Activated T-helper 17 cell treated with anti-CD3 and anti-CD28 coated beads, Interleukin-2, amount 50 U/mL, for 72 hours (primary cell): Measurements from ENCODE around the gene CENPH. TPM values are rescaled to one million over a fixed set of nuclear protein-coding genes. Genes with fewer than 3 reads are reported as not detected.
"Not testable (repeated sequence)": the region's sequence is repeated elsewhere in the genome, so short reads cannot be mapped to it uniquely, and the experiment has no call there.

Experiments used
- ATAC-seq: fragments of 150-1000 bp; cut with Tn5 transposase; replicated peaks from 2 replicates; pipeline ENCODE4 v1.10.0; 2021; ENCODE audit warnings: mild to moderate bottlenecking, moderate library complexity
- H3K27ac Mint-ChIP-seq: one replicate; pipeline ENCODE4 v1.8.0; 2022; ENCODE audit warnings: mixed read lengths
- H3K27me3 Mint-ChIP-seq: one replicate; pipeline ENCODE4 v1.8.0; 2022; ENCODE audit warnings: mixed read lengths
- H3K36me3 Mint-ChIP-seq: one replicate; pipeline ENCODE4 v1.8.0; 2022; ENCODE audit warnings: low read depth, mild to moderate bottlenecking, mixed read lengths
- H3K4me1 Mint-ChIP-seq: one replicate; pipeline ENCODE4 v1.8.0; 2022; ENCODE audit warnings: mixed read lengths
- H3K4me3 Mint-ChIP-seq: one replicate; pipeline ENCODE4 v1.8.0; 2022; ENCODE audit warnings: mild to moderate bottlenecking, mixed read lengths
- H3K9me3 Mint-ChIP-seq: one replicate; pipeline ENCODE4 v1.8.0; 2022; ENCODE audit warnings: mixed read lengths
- total RNA-seq, 2 donors: library from RNA; stranded (reverse); gene quantifications; one replicate each; pipeline ENCODE4 v1.2.3, GENCODE V29; 2022

Gene CENPH
- total RNA-seq, 2 donors from 2014 or later = 36.0 to 49.4 TPM

- H3K27ac Mint-ChIP-seq = no peak overlapping the region
- peaks cover 6% of the 10 kb centered on the region for H3K4me1 Mint-ChIP-seq
- H3K4me3 Mint-ChIP-seq = no peak overlapping the region
- ATAC-seq = no peak
- no peaks in the 10 kb centered on the region for H3K27me3 Mint-ChIP-seq
- H3K9me3 Mint-ChIP-seq = no peaks in the 10 kb centered on the region
- H3K36me3 Mint-ChIP-seq = peaks cover 92% of the 10 kb centered on the region
Observed at GRCh38 chr5:69170969-69171368, 18.4 kb upstream of the CENPH start.

GRCh38 chr5:69181659-69182293 lies 7.6 kb upstream of the CENPH start:
- H3K4me3 Mint-ChIP-seq, H3K4me1 Mint-ChIP-seq, H3K27ac Mint-ChIP-seq, ATAC-seq, H3K27me3 Mint-ChIP-seq, H3K9me3 Mint-ChIP-seq: not testable (repeated sequence)
- H3K36me3 Mint-ChIP-seq = peaks cover 15% of the 10 kb centered on the region

GRCh38 chr5:69184621-69185020 lies 4.8 kb upstream of the CENPH start:
- Mint-ChIP-seq H3K9me3 (no peaks in the 10 kb centered on the region), H3K36me3 (no peaks in the 10 kb centered on the region), H3K27me3 (no peaks in the 10 kb centered on the region), H3K4me1 (no peaks in the 10 kb centered on the region), H3K27ac (no peak overlapping the region), H3K4me3 (no peak overlapping the region)
- ATAC-seq = no peak

GRCh38 chr5:69187342-69187741 lies 2.0 kb upstream of the CENPH start:
- no peaks in the 10 kb centered on the region for H3K9me3 Mint-ChIP-seq
- no peak overlapping the region for H3K27ac Mint-ChIP-seq
- no peak for ATAC-seq
- no peaks in the 10 kb centered on the region for H3K4me1 Mint-ChIP-seq
- peak overlapping the region; percentile 11 for H3K4me3 Mint-ChIP-seq
- no peaks in the 10 kb centered on the region for H3K27me3 Mint-ChIP-seq
- peaks cover 6% of the 10 kb centered on the region for H3K36me3 Mint-ChIP-seq

- no peak for ATAC-seq
- Mint-ChIP-seq H3K27me3 (no peaks in the 10 kb centered on the region), H3K4me3 (peak overlapping the region; percentile 92)
Observed at GRCh38 chr5:69188811-69189161, 597 bp upstream of the CENPH start.

GRCh38 chr5:69202497-69202896 lies 13.1 kb downstream of the CENPH start:
- no peak overlapping the region for H3K4me3 Mint-ChIP-seq
- H3K9me3 Mint-ChIP-seq = no peaks in the 10 kb centered on the region
- H3K36me3 Mint-ChIP-seq = peaks cover 69% of the 10 kb centered on the region
- no peaks in the 10 kb centered on the region for H3K27me3 Mint-ChIP-seq
- H3K27ac Mint-ChIP-seq = no peak overlapping the region
- ATAC-seq = no peak
- no peaks in the 10 kb centered on the region for H3K4me1 Mint-ChIP-seq

More at GRCh38 chr5:69188811-69189161, 597 bp upstream of the CENPH start:
- no peaks in the 10 kb centered on the region for H3K9me3 Mint-ChIP-seq
- H3K4me1 Mint-ChIP-seq = no peaks in the 10 kb centered on the region
- peak overlapping the region; percentile 95 for H3K27ac Mint-ChIP-seq
- H3K36me3 Mint-ChIP-seq = peaks cover 19% of the 10 kb centered on the region

- H3K9me3 Mint-ChIP-seq = no peaks in the 10 kb centered on the region
- H3K27ac Mint-ChIP-seq = no peak overlapping the region
- H3K36me3 Mint-ChIP-seq = peaks cover 32% of the 10 kb centered on the region
- H3K4me3 Mint-ChIP-seq = no peak overlapping the region
- H3K27me3 Mint-ChIP-seq = no peaks in the 10 kb centered on the region
- no peak for ATAC-seq
- H3K4me1 Mint-ChIP-seq = no peaks in the 10 kb centered on the region
Observed at GRCh38 chr5:69206528-69207190, 17.3 kb downstream of the CENPH start.

GRCh38 chr5:69209602-69210001 lies 20.2 kb downstream of the CENPH start:
- Mint-ChIP-seq H3K9me3 (no peaks in the 10 kb centered on the region), H3K27ac (no peak overlapping the region), H3K36me3 (peaks cover 15% of the 10 kb centered on the region), H3K4me3 (no peak overlapping the region), H3K27me3 (no peaks in the 10 kb centered on the region), H3K4me1 (no peaks in the 10 kb centered on the region)
- no peak for ATAC-seq

- no peak overlapping the region for H3K27ac Mint-ChIP-seq
- no peak overlapping the region for H3K4me3 Mint-ChIP-seq
- no peaks in the 10 kb centered on the region for H3K27me3 Mint-ChIP-seq
- no peak for ATAC-seq
- H3K4me1 Mint-ChIP-seq = peaks cover 5% of the 10 kb centered on the region
- H3K9me3 Mint-ChIP-seq = no peaks in the 10 kb centered on the region
- peaks cover 5% of the 10 kb centered on the region for H3K36me3 Mint-ChIP-seq
Observed at GRCh38 chr5:69211200-69211599, 21.8 kb downstream of the CENPH start.

GRCh38 chr5:69212022-69212421 lies 22.6 kb downstream of the CENPH start:
- H3K36me3 Mint-ChIP-seq = peaks cover under 1% of the 10 kb centered on the region
- peak; percentile 31 for ATAC-seq
- no peak overlapping the region for H3K27ac Mint-ChIP-seq
- H3K9me3 Mint-ChIP-seq = no peaks in the 10 kb centered on the region
- H3K4me3 Mint-ChIP-seq = no peak overlapping the region
- H3K4me1 Mint-ChIP-seq = peaks cover 5% of the 10 kb centered on the region
- no peaks in the 10 kb centered on the region for H3K27me3 Mint-ChIP-seq

GRCh38 chr5:69213513-69214215 lies 24.3 kb downstream of the CENPH start:
- H3K4me3 Mint-ChIP-seq = no peak overlapping the region
- H3K27ac Mint-ChIP-seq = no peak overlapping the region
- no peak for ATAC-seq
- H3K9me3 Mint-ChIP-seq = no peaks in the 10 kb centered on the region
- H3K36me3 Mint-ChIP-seq = peaks cover 8% of the 10 kb centered on the region
- no peaks in the 10 kb centered on the region for H3K27me3 Mint-ChIP-seq
- H3K4me1 Mint-ChIP-seq = peaks cover 8% of the 10 kb centered on the region

- Mint-ChIP-seq H3K27ac (peak overlapping the region; percentile 97), H3K36me3 (peaks cover 8% of the 10 kb centered on the region), H3K9me3 (no peaks in the 10 kb centered on the region), H3K4me3 (peak overlapping the region; percentile 100), H3K27me3 (no peaks in the 10 kb centered on the region), H3K4me1 (peaks cover 11% of the 10 kb centered on the region)
- ATAC-seq = no peak
Observed at GRCh38 chr5:69217151-69217511, 27.7 kb downstream of the CENPH start.

GRCh38 chr5:69217548-69218526 lies 28.5 kb downstream of the CENPH start:
- Mint-ChIP-seq H3K27me3 (no peaks in the 10 kb centered on the region), H3K36me3 (peaks cover 8% of the 10 kb centered on the region), H3K4me3 (peak overlapping the region; percentile 100), H3K4me1 (peaks cover 13% of the 10 kb centered on the region), H3K9me3 (no peaks in the 10 kb centered on the region), H3K27ac (peak overlapping the region; percentile 97)
- ATAC-seq = peak; percentile 92

GRCh38 chr5:69219939-69220338 lies 30.6 kb downstream of the CENPH start:
- Mint-ChIP-seq H3K4me3 (no peak overlapping the region), H3K27ac (no peak overlapping the region), H3K36me3 (peaks cover 18% of the 10 kb centered on the region), H3K9me3 (no peaks in the 10 kb centered on the region), H3K27me3 (no peaks in the 10 kb centered on the region), H3K4me1 (peaks cover 13% of the 10 kb centered on the region)
- no peak for ATAC-seq
